NCI-H2196 (cell line): ENCODE data around the gene ITGA5.

Experiments used
- DNase-seq: peaks from one replicate; lab custom pipeline; 2025; ENCODE audit not compliant: unreplicated experiment; lab: John Stamatoyannopoulos, UW

The ITGA5 gene

GRCh38 chr12:54390176-54390667 is 28.8 kb downstream of the ITGA5 start:
- no peak for DNase-seq

- no peak for DNase-seq
Observed at GRCh38 chr12:54389607-54390175, 29.4 kb downstream of the ITGA5 start.

- DNase-seq, result no peak
Observed at GRCh38 chr12:54389134-54389508, 29.9 kb downstream of the ITGA5 start.

- no peak for DNase-seq
Observed at GRCh38 chr12:54388237-54389133, 30.6 kb downstream of the ITGA5 start.

- DNase-seq, result no peak
Observed at GRCh38 chr12:54387114-54387467, 32.0 kb downstream of the ITGA5 start.

GRCh38 chr12:54386403-54387113 is 32.5 kb downstream of the ITGA5 start:
- no peak for DNase-seq

GRCh38 chr12:54385251-54385914 is 33.7 kb downstream of the ITGA5 start:
- no peak for DNase-seq

- no peak for DNase-seq
Observed at GRCh38 chr12:54384591-54385041, 34.5 kb downstream of the ITGA5 start, which contains the start of gene ZNF385A. Gene ZNF385A (minus strand): TSS chr12:54384733. CDS start chr12:54384514, 219 bp downstream.

- no peak for DNase-seq
Observed at GRCh38 chr12:54383041-54383609, 35.9 kb downstream of the ITGA5 start.

- no peak for DNase-seq
Observed at GRCh38 chr12:54381136-54381535, 37.9 kb downstream of the ITGA5 start.

GRCh38 chr12:54379398-54380201 is 39.5 kb downstream of the ITGA5 start:
- DNase-seq, result no peak

GRCh38 chr12:54378796-54379397 is 40.2 kb downstream of the ITGA5 start:
- no peak for DNase-seq

GRCh38 chr12:54377797-54378515 is 41.1 kb downstream of the ITGA5 start:
- DNase-seq, result no peak

GRCh38 chr12:54377007-54377406 is 42.1 kb downstream of the ITGA5 start:
- no peak for DNase-seq

GRCh38 chr12:54376596-54376995 is 42.5 kb downstream of the ITGA5 start:
- DNase-seq, result no peak

- DNase-seq, result no peak
Observed at GRCh38 chr12:54375259-54375579, 43.8 kb downstream of the ITGA5 start.

- DNase-seq, result peak; percentile 32
Observed at GRCh38 chr12:54374562-54375258, 44.4 kb downstream of the ITGA5 start.
